ENCODE data around the gene HBG2. TPM values are rescaled to one million over a fixed set of nuclear protein-coding genes. Genes with fewer than 3 reads are reported as not detected.
A peak's percentile ranks its signal among the peaks of the same experiment; 100 is the strongest.

Gene HBG2
- total and polyA plus RNA-seq, 9 of the 15 experiments (the other 6 are each of a cell fraction or from before 2014, with no cell fraction given): 1,626 to 58,619 (median 10,515) TPM

DNA sequence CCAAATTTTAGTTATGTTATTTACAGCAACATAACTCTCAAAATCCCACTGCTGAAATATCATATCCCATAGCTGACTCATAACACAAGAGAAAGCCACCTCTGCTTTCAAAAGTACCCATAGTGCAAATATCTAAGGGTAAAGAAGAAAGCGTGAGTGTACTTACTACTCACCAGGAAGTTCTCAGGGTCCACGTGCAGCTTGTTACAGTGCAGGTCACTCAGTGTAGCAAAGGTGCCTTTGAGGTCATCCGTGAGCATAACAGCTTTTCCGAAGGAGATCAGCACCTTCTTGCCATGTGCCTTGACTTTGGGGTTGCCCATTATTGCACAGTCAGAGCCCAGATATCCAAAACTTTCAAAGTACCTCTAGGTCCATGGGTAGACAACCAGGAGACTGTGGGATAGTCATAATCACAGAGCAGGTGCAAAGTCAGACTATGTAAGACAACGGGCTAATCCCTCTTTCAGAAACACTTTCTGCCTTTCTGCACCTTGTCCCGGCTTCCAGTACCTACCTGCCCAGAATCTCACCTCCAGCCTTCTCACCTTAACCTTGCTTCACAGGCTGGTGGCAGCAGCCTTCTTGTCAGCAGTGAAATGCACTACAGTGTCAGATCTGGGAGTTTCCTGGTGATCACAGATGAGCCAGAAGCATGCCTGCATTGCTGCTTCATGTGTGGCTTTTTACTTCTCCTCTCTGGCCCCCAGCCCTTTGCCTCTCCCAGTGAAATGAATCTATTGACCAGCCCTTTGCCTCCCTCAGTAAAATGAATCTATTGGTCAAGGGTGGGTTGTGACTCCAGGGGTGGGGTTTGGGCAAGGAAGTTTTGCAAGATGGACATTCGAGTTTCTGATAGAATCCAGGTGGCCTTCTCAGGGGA is 11.4 kb downstream of the HBG2 start (continued):
- TF ChIP-seq, protein P1, sequence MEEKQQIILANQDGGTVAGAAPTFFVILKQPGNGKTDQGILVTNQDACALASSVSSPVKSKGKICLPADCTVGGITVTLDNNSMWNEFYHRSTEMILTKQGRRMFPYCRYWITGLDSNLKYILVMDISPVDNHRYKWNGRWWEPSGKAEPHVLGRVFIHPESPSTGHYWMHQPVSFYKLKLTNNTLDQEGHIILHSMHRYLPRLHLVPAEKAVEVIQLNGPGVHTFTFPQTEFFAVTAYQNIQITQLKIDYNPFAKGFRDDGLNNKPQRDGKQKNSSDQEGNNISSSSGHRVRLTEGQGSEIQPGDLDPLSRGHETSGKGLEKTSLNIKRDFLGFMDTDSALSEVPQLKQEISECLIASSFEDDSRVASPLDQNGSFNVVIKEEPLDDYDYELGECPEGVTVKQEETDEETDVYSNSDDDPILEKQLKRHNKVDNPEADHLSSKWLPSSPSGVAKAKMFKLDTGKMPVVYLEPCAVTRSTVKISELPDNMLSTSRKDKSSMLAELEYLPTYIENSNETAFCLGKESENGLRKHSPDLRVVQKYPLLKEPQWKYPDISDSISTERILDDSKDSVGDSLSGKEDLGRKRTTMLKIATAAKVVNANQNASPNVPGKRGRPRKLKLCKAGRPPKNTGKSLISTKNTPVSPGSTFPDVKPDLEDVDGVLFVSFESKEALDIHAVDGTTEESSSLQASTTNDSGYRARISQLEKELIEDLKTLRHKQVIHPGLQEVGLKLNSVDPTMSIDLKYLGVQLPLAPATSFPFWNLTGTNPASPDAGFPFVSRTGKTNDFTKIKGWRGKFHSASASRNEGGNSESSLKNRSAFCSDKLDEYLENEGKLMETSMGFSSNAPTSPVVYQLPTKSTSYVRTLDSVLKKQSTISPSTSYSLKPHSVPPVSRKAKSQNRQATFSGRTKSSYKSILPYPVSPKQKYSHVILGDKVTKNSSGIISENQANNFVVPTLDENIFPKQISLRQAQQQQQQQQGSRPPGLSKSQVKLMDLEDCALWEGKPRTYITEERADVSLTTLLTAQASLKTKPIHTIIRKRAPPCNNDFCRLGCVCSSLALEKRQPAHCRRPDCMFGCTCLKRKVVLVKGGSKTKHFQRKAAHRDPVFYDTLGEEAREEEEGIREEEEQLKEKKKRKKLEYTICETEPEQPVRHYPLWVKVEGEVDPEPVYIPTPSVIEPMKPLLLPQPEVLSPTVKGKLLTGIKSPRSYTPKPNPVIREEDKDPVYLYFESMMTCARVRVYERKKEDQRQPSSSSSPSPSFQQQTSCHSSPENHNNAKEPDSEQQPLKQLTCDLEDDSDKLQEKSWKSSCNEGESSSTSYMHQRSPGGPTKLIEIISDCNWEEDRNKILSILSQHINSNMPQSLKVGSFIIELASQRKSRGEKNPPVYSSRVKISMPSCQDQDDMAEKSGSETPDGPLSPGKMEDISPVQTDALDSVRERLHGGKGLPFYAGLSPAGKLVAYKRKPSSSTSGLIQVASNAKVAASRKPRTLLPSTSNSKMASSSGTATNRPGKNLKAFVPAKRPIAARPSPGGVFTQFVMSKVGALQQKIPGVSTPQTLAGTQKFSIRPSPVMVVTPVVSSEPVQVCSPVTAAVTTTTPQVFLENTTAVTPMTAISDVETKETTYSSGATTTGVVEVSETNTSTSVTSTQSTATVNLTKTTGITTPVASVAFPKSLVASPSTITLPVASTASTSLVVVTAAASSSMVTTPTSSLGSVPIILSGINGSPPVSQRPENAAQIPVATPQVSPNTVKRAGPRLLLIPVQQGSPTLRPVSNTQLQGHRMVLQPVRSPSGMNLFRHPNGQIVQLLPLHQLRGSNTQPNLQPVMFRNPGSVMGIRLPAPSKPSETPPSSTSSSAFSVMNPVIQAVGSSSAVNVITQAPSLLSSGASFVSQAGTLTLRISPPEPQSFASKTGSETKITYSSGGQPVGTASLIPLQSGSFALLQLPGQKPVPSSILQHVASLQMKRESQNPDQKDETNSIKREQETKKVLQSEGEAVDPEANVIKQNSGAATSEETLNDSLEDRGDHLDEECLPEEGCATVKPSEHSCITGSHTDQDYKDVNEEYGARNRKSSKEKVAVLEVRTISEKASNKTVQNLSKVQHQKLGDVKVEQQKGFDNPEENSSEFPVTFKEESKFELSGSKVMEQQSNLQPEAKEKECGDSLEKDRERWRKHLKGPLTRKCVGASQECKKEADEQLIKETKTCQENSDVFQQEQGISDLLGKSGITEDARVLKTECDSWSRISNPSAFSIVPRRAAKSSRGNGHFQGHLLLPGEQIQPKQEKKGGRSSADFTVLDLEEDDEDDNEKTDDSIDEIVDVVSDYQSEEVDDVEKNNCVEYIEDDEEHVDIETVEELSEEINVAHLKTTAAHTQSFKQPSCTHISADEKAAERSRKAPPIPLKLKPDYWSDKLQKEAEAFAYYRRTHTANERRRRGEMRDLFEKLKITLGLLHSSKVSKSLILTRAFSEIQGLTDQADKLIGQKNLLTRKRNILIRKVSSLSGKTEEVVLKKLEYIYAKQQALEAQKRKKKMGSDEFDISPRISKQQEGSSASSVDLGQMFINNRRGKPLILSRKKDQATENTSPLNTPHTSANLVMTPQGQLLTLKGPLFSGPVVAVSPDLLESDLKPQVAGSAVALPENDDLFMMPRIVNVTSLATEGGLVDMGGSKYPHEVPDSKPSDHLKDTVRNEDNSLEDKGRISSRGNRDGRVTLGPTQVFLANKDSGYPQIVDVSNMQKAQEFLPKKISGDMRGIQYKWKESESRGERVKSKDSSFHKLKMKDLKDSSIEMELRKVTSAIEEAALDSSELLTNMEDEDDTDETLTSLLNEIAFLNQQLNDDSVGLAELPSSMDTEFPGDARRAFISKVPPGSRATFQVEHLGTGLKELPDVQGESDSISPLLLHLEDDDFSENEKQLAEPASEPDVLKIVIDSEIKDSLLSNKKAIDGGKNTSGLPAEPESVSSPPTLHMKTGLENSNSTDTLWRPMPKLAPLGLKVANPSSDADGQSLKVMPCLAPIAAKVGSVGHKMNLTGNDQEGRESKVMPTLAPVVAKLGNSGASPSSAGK (IDR thresholded peaks at IDR 0.05): peak; percentile 81
- TF ChIP-seq FOXK2 (conservative IDR thresholded peaks at IDR 0.05 in 1 of 2, IDR thresholded peaks at IDR 0.05 in 1 of 2; ENCODE audit: low read depth in 2 of 2): peak; percentile 74 to 78
- TF ChIP-seq, protein P2, sequence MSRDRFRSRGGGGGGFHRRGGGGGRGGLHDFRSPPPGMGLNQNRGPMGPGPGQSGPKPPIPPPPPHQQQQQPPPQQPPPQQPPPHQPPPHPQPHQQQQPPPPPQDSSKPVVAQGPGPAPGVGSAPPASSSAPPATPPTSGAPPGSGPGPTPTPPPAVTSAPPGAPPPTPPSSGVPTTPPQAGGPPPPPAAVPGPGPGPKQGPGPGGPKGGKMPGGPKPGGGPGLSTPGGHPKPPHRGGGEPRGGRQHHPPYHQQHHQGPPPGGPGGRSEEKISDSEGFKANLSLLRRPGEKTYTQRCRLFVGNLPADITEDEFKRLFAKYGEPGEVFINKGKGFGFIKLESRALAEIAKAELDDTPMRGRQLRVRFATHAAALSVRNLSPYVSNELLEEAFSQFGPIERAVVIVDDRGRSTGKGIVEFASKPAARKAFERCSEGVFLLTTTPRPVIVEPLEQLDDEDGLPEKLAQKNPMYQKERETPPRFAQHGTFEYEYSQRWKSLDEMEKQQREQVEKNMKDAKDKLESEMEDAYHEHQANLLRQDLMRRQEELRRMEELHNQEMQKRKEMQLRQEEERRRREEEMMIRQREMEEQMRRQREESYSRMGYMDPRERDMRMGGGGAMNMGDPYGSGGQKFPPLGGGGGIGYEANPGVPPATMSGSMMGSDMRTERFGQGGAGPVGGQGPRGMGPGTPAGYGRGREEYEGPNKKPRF (IDR thresholded peaks at IDR 0.05; ENCODE audit: low read depth, low read length): no peak
- TF ChIP-seq ELF1 (tag; IDR thresholded peaks at IDR 0.05): 0 out of 2 replicates have a peak, but pooled peaks have one; percentile 30
- TF ChIP-seq, protein P3, sequence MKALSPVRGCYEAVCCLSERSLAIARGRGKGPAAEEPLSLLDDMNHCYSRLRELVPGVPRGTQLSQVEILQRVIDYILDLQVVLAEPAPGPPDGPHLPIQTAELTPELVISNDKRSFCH (CRISPR knock-in tag; IDR thresholded peaks at IDR 0.05): no peak
- TF ChIP-seq, protein P3 (tag; IDR thresholded peaks at IDR 0.05): 0 out of 2 replicates have a peak, but pooled peaks have one; percentile 39
- TF ChIP-seq, protein P4, sequence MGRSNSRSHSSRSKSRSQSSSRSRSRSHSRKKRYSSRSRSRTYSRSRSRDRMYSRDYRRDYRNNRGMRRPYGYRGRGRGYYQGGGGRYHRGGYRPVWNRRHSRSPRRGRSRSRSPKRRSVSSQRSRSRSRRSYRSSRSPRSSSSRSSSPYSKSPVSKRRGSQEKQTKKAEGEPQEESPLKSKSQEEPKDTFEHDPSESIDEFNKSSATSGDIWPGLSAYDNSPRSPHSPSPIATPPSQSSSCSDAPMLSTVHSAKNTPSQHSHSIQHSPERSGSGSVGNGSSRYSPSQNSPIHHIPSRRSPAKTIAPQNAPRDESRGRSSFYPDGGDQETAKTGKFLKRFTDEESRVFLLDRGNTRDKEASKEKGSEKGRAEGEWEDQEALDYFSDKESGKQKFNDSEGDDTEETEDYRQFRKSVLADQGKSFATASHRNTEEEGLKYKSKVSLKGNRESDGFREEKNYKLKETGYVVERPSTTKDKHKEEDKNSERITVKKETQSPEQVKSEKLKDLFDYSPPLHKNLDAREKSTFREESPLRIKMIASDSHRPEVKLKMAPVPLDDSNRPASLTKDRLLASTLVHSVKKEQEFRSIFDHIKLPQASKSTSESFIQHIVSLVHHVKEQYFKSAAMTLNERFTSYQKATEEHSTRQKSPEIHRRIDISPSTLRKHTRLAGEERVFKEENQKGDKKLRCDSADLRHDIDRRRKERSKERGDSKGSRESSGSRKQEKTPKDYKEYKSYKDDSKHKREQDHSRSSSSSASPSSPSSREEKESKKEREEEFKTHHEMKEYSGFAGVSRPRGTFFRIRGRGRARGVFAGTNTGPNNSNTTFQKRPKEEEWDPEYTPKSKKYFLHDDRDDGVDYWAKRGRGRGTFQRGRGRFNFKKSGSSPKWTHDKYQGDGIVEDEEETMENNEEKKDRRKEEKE (IDR thresholded peaks at IDR 0.05; ENCODE audit: borderline replicate concordance in 1 of 2, control insufficient read depth in 1 of 2, low read depth in 2 of 2, low read length in 1 of 2): 0 out of 4 replicates have a peak, but pooled peaks of 1 of the 2 experiments have one; percentile 34
